HepG2 (cell line): Measurements from ENCODE around the gene TMED6. TPM values are rescaled to one million over a fixed set of nuclear protein-coding genes. Genes with fewer than 3 reads are reported as not detected.

Source experiments
- ATAC-seq: fragments of 200-7000 bp; cut with Tn5 transposase; 3 replicates; pipeline ENCODE4 v1.9.1; 2020; ENCODE audit warnings: mild to moderate bottlenecking, moderate library complexity
- BruUV-seq: library from RNA; stranded (reverse); fragments of 400-500 nt; replicated peaks from 2 replicates; lab custom pipeline; 2021; lab: Mats Ljungman, UMichigan
- CTCF ChIA-PET: fragments of 300-600 bp; formaldehyde crosslinking; extraction: SDS; loops from one replicate; lab custom pipeline; 2021; ENCODE audit warnings: low total read pairs, inconsistent platforms, low intra/inter-chr PET ratio; lab: Yijun Ruan, JAX
- POLR2A ChIA-PET: fragments of 350-600 bp; sonication (Branson Sonifier 250); formaldehyde crosslinking; loops from one replicate; lab custom pipeline; 2020; ENCODE audit warnings: antibody characterized with exemption, inconsistent platforms; lab: Yijun Ruan, JAX
- DNase-seq: peaks from one replicate; pipeline ENCODE4 v3.0.0-alpha.2; 2015; ENCODE audit warnings: low spot score
- FAIRE-seq: peaks from 3 replicates; lab custom pipeline; 2011; peaks lifted over from hg19 to GRCh38; lab: Jason Lieb, UNC
- H2AFZ ChIP-seq: one replicate; pipeline ENCODE4 v1.6.1; 2011; ENCODE audit warnings: low read length, inconsistent platforms
- H3K27ac ChIP-seq: fragments of 300-600 bp; 3 replicates; pipeline ENCODE4 v1.8.0; 2011; ENCODE audit warnings: mixed run types, mild to moderate bottlenecking, mixed read lengths, low read length, inconsistent platforms; ENCODE audit not compliant: insufficient read depth; ENCODE audit errors: extremely low read length
- H3K27me3 ChIP-seq, 2 experiments: fragments of 200-600 bp in 1 of 2; 2 replicates in 1 of 2; 3 replicates in 1 of 2; pipeline versions ENCODE4 v1.6.0 to v1.8.0; 2011; ENCODE audit warnings: low read length in 2 of 2, mild to moderate bottlenecking in 2 of 2, moderate library complexity in 2 of 2, inconsistent platforms in 1 of 2; ENCODE audit not compliant: insufficient read depth in 2 of 2, control insufficient read depth in 1 of 2
- H3K36me3 ChIP-seq, 2 experiments: fragments of 200-600 bp in 1 of 2; replicated peaks in 1 of 2; 2 replicates in 1 of 2; 3 replicates in 1 of 2; pipeline versions ENCODE4 v1.5.1 to v1.8.0; 2011; ENCODE audit warnings: low read length in 2 of 2, inconsistent platforms in 1 of 2; ENCODE audit not compliant: insufficient read depth in 2 of 2, control insufficient read depth in 1 of 2
- H3K4me1 ChIP-seq: 2 replicates; pipeline ENCODE4 v1.5.1; 2012; ENCODE audit warnings: low read length, inconsistent platforms; ENCODE audit not compliant: insufficient read depth
- H3K4me2 ChIP-seq: 2 replicates; pipeline ENCODE4 v1.6.0; 2011; ENCODE audit warnings: low read depth, low read length, inconsistent platforms
- H3K4me3 ChIP-seq, 3 experiments: fragments of 200-600 bp in 1 of 3; sonication (generic), shearing (Covaris generic) in 1 of 3; replicated peaks in 1 of 3; 2 replicates each; pipeline ENCODE4 v1.5.1; 2011 to 2016; ENCODE audit warnings: low read length in 3 of 3, inconsistent platforms in 2 of 3, low read depth in 2 of 3, mild to moderate bottlenecking in 2 of 3, control low read depth in 1 of 3, mixed read lengths in 1 of 3; ENCODE audit not compliant: insufficient read depth in 1 of 3
- H3K79me2 ChIP-seq: one replicate; pipeline ENCODE4 v1.6.1; 2011; ENCODE audit warnings: low read length, inconsistent platforms; ENCODE audit not compliant: insufficient read depth
- H3K9ac ChIP-seq: 2 replicates; pipeline ENCODE4 v1.6.0; 2011; ENCODE audit warnings: mild to moderate bottlenecking, low read depth, low read length, inconsistent platforms; ENCODE audit not compliant: insufficient read depth
- H3K9me3 ChIP-seq: 2 replicates; pipeline ENCODE4 v1.5.1; 2012; ENCODE audit warnings: mild to moderate bottlenecking, low read length
- H4K20me1 ChIP-seq: 2 replicates; pipeline ENCODE4 v1.6.0; 2011; ENCODE audit warnings: inconsistent platforms, mild to moderate bottlenecking, low read length, moderate library complexity; ENCODE audit not compliant: insufficient read depth
- ERF ChIP-seq: IDR thresholded peaks from 2 replicates; pipeline ENCODE4 v1.6.1; 2018; ENCODE audit warnings: missing biosample characterization, missing genetic modification reagents
- HOXA3 ChIP-seq: sonication (generic); formaldehyde crosslinking; IDR thresholded peaks from 2 replicates; pipeline ENCODE4 v1.5.0; 2020; ENCODE audit warnings: missing genetic modification reagents
- MAFF ChIP-seq: IDR thresholded peaks from 2 replicates; pipeline ENCODE4 v1.6.1; 2011; ENCODE audit warnings: low read depth, low read length, improper control_type of control experiment
- RAD51 ChIP-seq: fragments of 450-650 bp; IDR thresholded peaks from 2 replicates; pipeline ENCODE4 v1.6.1; 2016; ENCODE audit warnings: borderline replicate concordance
- SMAD3 ChIP-seq: sonication (generic); formaldehyde crosslinking; IDR thresholded peaks from 2 replicates; pipeline ENCODE4 v1.4.0; 2020; ENCODE audit warnings: missing genetic modification reagents
- SOX6 ChIP-seq, 2 experiments: fragments of 450-650 bp in 1 of 2; sonication (generic) in 1 of 2; formaldehyde crosslinking in 1 of 2; IDR thresholded peaks; 2 replicates each; pipeline versions ENCODE4 v1.4.0 to v1.6.1; 2017 to 2020; ENCODE audit warnings: antibody characterized with exemption in 1 of 2, mild to moderate bottlenecking in 1 of 2, missing genetic modification reagents in 1 of 2
- SRSF9 ChIP-seq: fragments of 200-400 bp; formaldehyde crosslinking; IDR thresholded peaks from 2 replicates; pipeline ENCODE4 v1.6.1; 2018; ENCODE audit warnings: borderline replicate concordance, mild to moderate bottlenecking, low read depth, low read length; ENCODE audit not compliant: insufficient read depth, poor library complexity, severe bottlenecking
- ZBTB7B ChIP-seq: sonication (generic); formaldehyde crosslinking; IDR thresholded peaks from 2 replicates; pipeline ENCODE4 v1.4.0; 2020; ENCODE audit warnings: missing genetic modification reagents
- ZFAT ChIP-seq: sonication (generic); formaldehyde crosslinking; conservative IDR thresholded peaks from 2 replicates; pipeline ENCODE4 v1.8.1; 2023; ENCODE audit warnings: missing genetic modification reagents, inconsistent platforms
- ZNF256 ChIP-seq: sonication (generic); formaldehyde crosslinking; conservative IDR thresholded peaks from 2 replicates; pipeline ENCODE4 v1.4.0; 2020; ENCODE audit warnings: missing genetic modification reagents
- ZNF33B ChIP-seq: sonication (generic); formaldehyde crosslinking; IDR thresholded peaks from 2 replicates; pipeline ENCODE4 v1.5.1; 2020; ENCODE audit warnings: mild to moderate bottlenecking, missing genetic modification reagents
- ZNF567 ChIP-seq: sonication (generic); formaldehyde crosslinking; IDR thresholded peaks from 2 replicates; pipeline ENCODE4 v1.8.1; 2023; ENCODE audit warnings: mild to moderate bottlenecking, missing genetic modification reagents, borderline replicate concordance
- ZNF577 ChIP-seq: sonication (generic); formaldehyde crosslinking; IDR thresholded peaks from 2 replicates; pipeline ENCODE4 v1.4.0; 2020; ENCODE audit warnings: mild to moderate bottlenecking, low read depth, missing genetic modification reagents, borderline replicate concordance
- ZNF614 ChIP-seq: IDR thresholded peaks from 2 replicates; pipeline ENCODE4 v1.6.1; 2018; ENCODE audit warnings: missing biosample characterization, missing genetic modification reagents, inconsistent platforms, borderline replicate concordance
- ZSCAN12 ChIP-seq: sonication (generic); formaldehyde crosslinking; IDR thresholded peaks from 2 replicates; pipeline ENCODE4 v1.9.0; 2021; ENCODE audit warnings: mild to moderate bottlenecking, missing genetic modification reagents
- WGBS: methylation state at CpG from one replicate; pipeline ENCODE4 v1.1.6; 2017; ENCODE audit warnings: low lambda C conversion rate; 5-methylcytosine and 5-hydroxymethylcytosine counted together
- in situ Hi-C: cut with HindIII; loops from 2 replicates; pipeline ENCODE4 v1.10.0; 2017; ENCODE audit warnings: low pct_unique_long_range_greater_than_20kb; ENCODE audit not compliant: extremely low pct_ligation_motif_present
- intact Hi-C: fragments of 100-400 bp; cut with micrococcal nuclease; formaldehyde crosslinking; loops from one replicate; pipeline ENCODE4 v1.10.0; 2022; ENCODE audit not compliant: unreplicated experiment
- polyA plus RNA-seq, 8 experiments: library from polyadenylated mRNA; depleted of rRNA in 3 of 8; stranded (reverse) in 7 of 8; unstranded in 1 of 8; fragments of >200 nt; fragmentation: Illumina TruSeq in 4 of 8; extraction: Trizol in 4 of 8; gene quantifications; 2 replicates each; pipeline versions ENCODE4 v1.2.1 to v1.2.3, GENCODE V29; 2011 to 2016; ENCODE audit warnings: low read depth in 4 of 8, missing spikeins in 1 of 8, mixed read lengths in 1 of 8; ENCODE audit not compliant: insufficient read depth in 1 of 8
- total RNA-seq, 5 experiments: library from RNA; depleted of rRNA; stranded (reverse); fragments of >200 nt; fragmentation: Illumina TruSeq; extraction: Trizol; gene quantifications; 2 replicates each; pipeline ENCODE4 v1.2.3, GENCODE V29; 2016; ENCODE audit warnings: low read depth in 1 of 5
- TF ChIP-seq, protein P1 (sequence below): sonication (generic); formaldehyde crosslinking; IDR thresholded peaks from 2 replicates; pipeline ENCODE4 v1.4.0; 2020; ENCODE audit warnings: missing genetic modification reagents, borderline replicate concordance

Gene TMED6
- total and polyA plus RNA-seq, 2 of the 13 experiments (the other 11 are each of a cell fraction or from before 2014, with no cell fraction given): 9.8 to 14.4 TPM

DNA sequence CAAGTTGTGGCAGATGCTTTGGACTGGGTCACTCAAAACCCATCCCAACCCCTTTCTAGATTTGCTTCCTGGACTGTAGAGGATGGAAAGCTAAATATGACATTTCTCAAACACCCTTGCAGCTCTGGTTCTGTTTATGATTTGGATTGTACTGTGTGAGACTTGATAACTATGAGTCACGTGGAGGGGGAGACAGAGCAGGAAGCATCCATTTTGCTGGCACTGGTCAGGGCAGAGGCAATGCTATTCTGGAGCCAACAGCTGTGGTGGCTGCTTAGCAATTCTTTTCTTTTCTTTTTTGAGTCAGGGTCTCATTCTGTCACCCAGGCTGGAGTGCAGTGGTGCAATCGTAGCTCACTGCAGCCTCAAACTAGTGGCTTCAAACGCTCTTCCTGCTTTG is 47.8 kb upstream of the TMED6 start:
- no peak overlapping the region for H2AFZ ChIP-seq
- H3K4me3 ChIP-seq: no peak overlapping the region
- no peak overlapping the region for H3K9ac ChIP-seq
- peaks cover 80% of the 10 kb centered on the region for H3K4me1 ChIP-seq
- no peak overlapping the region for H3K4me2 ChIP-seq
- BruUV-seq: no TSS peak
- FAIRE-seq: no peak
- no peak overlapping the region for H3K27ac ChIP-seq
- H4K20me1 ChIP-seq: no peaks in the 10 kb centered on the region
- H3K9me3 ChIP-seq: no peaks in the 10 kb centered on the region
- no peak for DNase-seq
- WGBS: 92% methylated on average over 3 of the region's 3 CpGs
- ChIA-PET CTCF (no interaction called here), POLR2A (interaction anchor here (0.6 to 3.9 kb wide), 7 partner anchors 26 to 268 kb away, joined by 3 to 16 read pairs (median 3); partner anchors contain the start of gene CYB5B)
- in situ Hi-C loops: loop anchor here (5.0 to 10.0 kb wide), 2 partner anchors 68 to 165 kb away; partner anchors contain the start of gene NFAT5
- H3K36me3 ChIP-seq: no peaks in the 10 kb centered on the region
- H3K27me3 ChIP-seq: no peaks in the 10 kb centered on the region
- intact Hi-C loops: loop anchor here (5.0 kb wide), 1 partner anchor 273 kb away; no protein-coding TSS in a partner anchor
- TF ChIP-seq ZNF614 (CRISPR knock-in tag): 0 out of 2 replicates have a peak, but pooled peaks have one; percentile 20
- no peak for TF ChIP-seq MAFF
- TF ChIP-seq ERF (CRISPR knock-in tag): 0 out of 2 replicates have a peak, but pooled peaks have one; percentile 17
- TF ChIP-seq ZNF33B: 0 out of 2 replicates have a peak, but pooled peaks have one; percentile 8
- peaks cover 6% of the 10 kb centered on the region for H3K79me2 ChIP-seq
- ATAC-seq: no peak

DNA sequence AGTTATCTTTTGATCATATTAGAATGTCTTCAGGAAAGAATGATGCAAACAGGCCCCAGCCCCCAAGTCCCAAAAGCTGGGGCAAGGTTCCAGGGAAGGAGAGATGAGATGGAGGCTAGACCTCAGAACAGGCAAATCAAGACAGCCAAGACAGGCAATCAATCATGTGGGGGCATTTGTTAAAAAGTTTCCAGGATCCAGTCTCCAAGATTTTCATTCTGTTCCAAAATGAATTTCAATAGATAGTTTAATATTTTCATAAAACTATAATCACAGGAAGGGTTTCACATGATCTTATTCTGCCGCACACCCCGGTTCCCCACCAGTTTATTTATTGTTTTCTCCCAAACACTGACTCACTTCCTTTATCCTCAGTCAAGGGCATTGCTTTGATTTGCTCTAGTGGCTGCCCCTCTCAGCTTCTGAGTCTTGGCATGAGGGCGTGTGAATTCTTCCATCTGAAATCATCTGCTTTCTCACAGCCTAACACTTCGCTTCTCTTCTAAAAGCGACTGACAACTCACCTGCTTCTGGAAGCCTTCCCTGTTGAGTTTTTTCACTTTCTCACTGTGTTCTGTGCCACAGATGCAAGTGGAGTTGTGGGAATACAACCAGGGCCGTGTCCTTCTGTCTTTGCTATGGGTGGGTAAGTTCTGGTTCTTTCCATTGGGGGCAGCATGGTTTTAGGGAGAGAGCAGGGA is 46.4 kb upstream of the TMED6 start:
- Histone ChIP-seq H3K4me2 (peak overlapping the region; percentile 78), H3K9ac (peak overlapping the region; percentile 58), H4K20me1 (no peaks in the 10 kb centered on the region), H3K27ac (peak overlapping the region; percentile 95), H3K9me3 (no peaks in the 10 kb centered on the region), H2AFZ (peak overlapping the region; percentile 66), H3K4me1 (peaks cover 73% of the 10 kb centered on the region), H3K36me3 (no peaks in the 10 kb centered on the region), H3K79me2 (peaks cover 6% of the 10 kb centered on the region), H3K4me3 (peak overlapping the region in 2 of 3 experiments; percentile 9 to 38; a peak in 1 of 6 replicates), H3K27me3 (no peaks in the 10 kb centered on the region)
- POLR2A ChIA-PET: interaction anchor here (0.6 to 3.9 kb wide), 24 partner anchors 10 to 359 kb away, joined by 3 to 60 read pairs (median 5); partner anchors contain the start of genes CYB5B, NFAT5, NOB1 and NQO1
- DNase-seq (peak; percentile 87), ATAC-seq (peak; percentile 88), FAIRE-seq (peak; percentile 47)
- no TSS peak for BruUV-seq
- CTCF ChIA-PET: interaction anchor here (1.4 kb wide), 1 partner anchor 67 kb away, joined by 5 read pairs; no protein-coding TSS in a partner anchor
- intact Hi-C loops (loop anchor here (1.0 to 5.0 kb wide), 2 partner anchors 67 to 274 kb away; no protein-coding TSS in a partner anchor), in situ Hi-C loops (loop anchor here (5.0 to 10.0 kb wide), 2 partner anchors 69 to 167 kb away; partner anchors contain the start of gene NFAT5)
- 41% methylated on average over 6 of the region's 6 CpGs for WGBS
- TF ChIP-seq, protein P1, sequence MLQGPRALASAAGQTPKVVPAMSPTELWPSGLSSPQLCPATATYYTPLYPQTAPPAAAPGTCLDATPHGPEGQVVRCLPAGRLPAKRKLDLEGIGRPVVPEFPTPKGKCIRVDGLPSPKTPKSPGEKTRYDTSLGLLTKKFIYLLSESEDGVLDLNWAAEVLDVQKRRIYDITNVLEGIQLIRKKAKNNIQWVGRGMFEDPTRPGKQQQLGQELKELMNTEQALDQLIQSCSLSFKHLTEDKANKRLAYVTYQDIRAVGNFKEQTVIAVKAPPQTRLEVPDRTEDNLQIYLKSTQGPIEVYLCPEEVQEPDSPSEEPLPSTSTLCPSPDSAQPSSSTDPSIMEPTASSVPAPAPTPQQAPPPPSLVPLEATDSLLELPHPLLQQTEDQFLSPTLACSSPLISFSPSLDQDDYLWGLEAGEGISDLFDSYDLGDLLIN: no peak
- TF ChIP-seq ZNF567 (CRISPR knock-in tag) (no peak), SMAD3 (CRISPR knock-in tag) (peak; percentile 83), ZSCAN12 (CRISPR knock-in tag) (no peak), HOXA3 (CRISPR knock-in tag) (no peak), RAD51 (no peak), SOX6 (IDR thresholded peaks at IDR 0.05) (no peak), SOX6 (CRISPR knock-in tag; IDR thresholded peaks at IDR 0.05) (0 out of 2 replicates have a peak, but pooled peaks have one; percentile 45), SRSF9 (no peak), ZFAT (CRISPR knock-in tag) (no peak), ZNF577 (CRISPR knock-in tag) (no peak), ZBTB7B (0 out of 2 replicates have a peak, but pooled peaks have one; percentile 52), ZNF256 (CRISPR knock-in tag) (no peak)
